Body of pancreas (tissue), 4 donors: ENCODE data around the gene UST. TPM values are rescaled to one million over a fixed set of nuclear protein-coding genes. Genes with fewer than 3 reads are reported as not detected.

Source experiments
- ATAC-seq: fragments of 150-250 bp; one replicate; pipeline ENCODE4 v1.9.1; 2016
- DNase-seq, 4 donors: peaks; one replicate each; pipeline ENCODE4 v3.0.0-alpha.2; 2019
- H3K27ac ChIP-seq, 4 donors: fragments of 200-600 bp; sonication (generic); 1 replicate in 3 of 4; 2 replicates in 1 of 4; pipeline versions ENCODE4 v1.5.1 to v1.6.1; 2016 to 2019; ENCODE audit warnings: mild to moderate bottlenecking in 1 of 4, mixed read lengths in 1 of 4, moderate library complexity in 1 of 4
- H3K27me3 ChIP-seq, 2 donors: fragments of 200-600 bp; sonication (generic); one replicate each; pipeline ENCODE4 v1.6.0; 2016; ENCODE audit warnings: mild to moderate bottlenecking in 1 of 2
- H3K36me3 ChIP-seq, 2 donors: fragments of 200-600 bp; sonication (generic); replicated peaks in 1 of 2; 2 replicates each; pipeline ENCODE4 v1.5.1; 2016; ENCODE audit warnings: low read depth in 2 of 2; ENCODE audit not compliant: insufficient read depth in 1 of 2
- H3K4me1 ChIP-seq: fragments of 200-600 bp; sonication (generic); one replicate; pipeline ENCODE4 v1.6.0; 2016
- H3K4me3 ChIP-seq, 2 donors: fragments of 200-600 bp; sonication (generic); 1 replicate in 1 of 2; 2 replicates in 1 of 2; pipeline ENCODE4 v1.5.1; 2016 to 2019
- H3K9me3 ChIP-seq, 3 donors: fragments of 200-600 bp; sonication (generic); 1 replicate in 2 of 3; 2 replicates in 1 of 3; pipeline ENCODE4 v1.5.1; 2016
- POLR2A ChIP-seq, 3 donors: fragments of 450-650 bp; IDR thresholded peaks; one replicate each; pipeline ENCODE4 v1.6.1; 2016; ENCODE audit warnings: antibody characterized with exemption in 3 of 3, mild to moderate bottlenecking in 2 of 3
- WGBS, 2 donors: methylation state at CpG; one replicate each; pipeline ENCODE4 v1.1.5; 2017; 5-methylcytosine and 5-hydroxymethylcytosine counted together
- intact Hi-C: fragments of 100-400 bp; cut with DNase I; formaldehyde crosslinking; loops from one replicate; pipeline ENCODE4 v1.15.1; 2023
- total RNA-seq, 2 donors: library from RNA; depleted of rRNA; stranded (reverse); fragments of >200 nt; gene quantifications; one replicate each; pipeline ENCODE4 v1.1.0, GENCODE V29; 2016
- TF ChIP-seq, protein P1 (sequence below), 7 experiments: fragments of 450-650 bp in 4 of 7; fragments of 200-600 bp in 3 of 7; sonication (generic) in 3 of 7; IDR thresholded peaks; one replicate each; pipeline ENCODE4 v1.5.1; 2016 to 2019; ENCODE audit warnings: antibody characterized with exemption in 7 of 7

UST gene
- total RNA-seq, 2 donors from 2014 or later = 11.4 to 28.3 TPM

GRCh38 chr6:148724428-148724827 lies 22.4 kb upstream of the UST start:
- DNase-seq (no peak), ATAC-seq (no peak)
- intact Hi-C loops = no loop called here
- H3K27me3 ChIP-seq = no peaks in the 10 kb centered on the region
- no peak overlapping the region for H3K27ac ChIP-seq
- no peak for TF ChIP-seq POLR2A (IDR thresholded peaks at IDR 0.05)
- TF ChIP-seq, protein P1, sequence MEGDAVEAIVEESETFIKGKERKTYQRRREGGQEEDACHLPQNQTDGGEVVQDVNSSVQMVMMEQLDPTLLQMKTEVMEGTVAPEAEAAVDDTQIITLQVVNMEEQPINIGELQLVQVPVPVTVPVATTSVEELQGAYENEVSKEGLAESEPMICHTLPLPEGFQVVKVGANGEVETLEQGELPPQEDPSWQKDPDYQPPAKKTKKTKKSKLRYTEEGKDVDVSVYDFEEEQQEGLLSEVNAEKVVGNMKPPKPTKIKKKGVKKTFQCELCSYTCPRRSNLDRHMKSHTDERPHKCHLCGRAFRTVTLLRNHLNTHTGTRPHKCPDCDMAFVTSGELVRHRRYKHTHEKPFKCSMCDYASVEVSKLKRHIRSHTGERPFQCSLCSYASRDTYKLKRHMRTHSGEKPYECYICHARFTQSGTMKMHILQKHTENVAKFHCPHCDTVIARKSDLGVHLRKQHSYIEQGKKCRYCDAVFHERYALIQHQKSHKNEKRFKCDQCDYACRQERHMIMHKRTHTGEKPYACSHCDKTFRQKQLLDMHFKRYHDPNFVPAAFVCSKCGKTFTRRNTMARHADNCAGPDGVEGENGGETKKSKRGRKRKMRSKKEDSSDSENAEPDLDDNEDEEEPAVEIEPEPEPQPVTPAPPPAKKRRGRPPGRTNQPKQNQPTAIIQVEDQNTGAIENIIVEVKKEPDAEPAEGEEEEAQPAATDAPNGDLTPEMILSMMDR (IDR thresholded peaks at IDR 0.05) = no peak
- no peak overlapping the region for H3K4me3 ChIP-seq
- peaks cover 0 to 7% (median 0%) of the 10 kb centered on the region in 3 donors for H3K9me3 ChIP-seq
- no peaks in the 10 kb centered on the region for H3K4me1 ChIP-seq
- H3K36me3 ChIP-seq = no peaks in the 10 kb centered on the region

DNA sequence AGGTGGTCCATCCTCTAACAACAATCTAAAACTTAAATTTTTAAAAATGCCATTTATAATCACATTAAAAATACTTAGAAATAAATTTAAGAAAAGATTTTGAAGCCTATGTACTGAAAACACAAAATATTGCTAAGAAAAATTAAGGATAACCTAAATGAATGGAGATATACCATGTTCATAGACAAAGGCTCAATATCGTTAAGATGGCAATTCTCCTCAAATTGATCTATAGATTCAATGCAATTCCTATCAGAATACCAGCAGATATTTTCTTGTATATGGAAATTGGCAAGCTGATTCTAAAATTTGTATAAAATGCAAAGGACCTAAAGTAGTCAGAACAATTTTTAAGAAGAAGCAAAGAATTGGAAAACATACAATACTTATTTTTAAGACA lies 19.7 kb upstream of the UST start:
- 100% methylated on average over 1 of the region's 1 CpG for WGBS, 2 donors
- ATAC-seq (no peak), DNase-seq (no peak)
- Histone ChIP-seq H3K36me3 (no peaks in the 10 kb centered on the region), H3K27ac (no peak overlapping the region), H3K4me3 (no peak overlapping the region), H3K9me3 (peaks cover 0 to 7% (median 0%) of the 10 kb centered on the region in 3 donors), H3K27me3 (no peaks in the 10 kb centered on the region), H3K4me1 (no peaks in the 10 kb centered on the region)
- intact Hi-C loops = no loop called here
- TF ChIP-seq POLR2A (IDR thresholded peaks at IDR 0.05) = no peak
- TF ChIP-seq, protein P1 (IDR thresholded peaks at IDR 0.05) = no peak

- TF ChIP-seq, protein P1 (IDR thresholded peaks at IDR 0.05) = no peak
- TF ChIP-seq POLR2A (IDR thresholded peaks at IDR 0.05) = no peak
- H3K36me3 ChIP-seq = no peaks in the 10 kb centered on the region
- H3K4me3 ChIP-seq = no peak overlapping the region
- no peaks in the 10 kb centered on the region for H3K27me3 ChIP-seq
- no peak overlapping the region for H3K27ac ChIP-seq
- peaks cover 12% of the 10 kb centered on the region for H3K4me1 ChIP-seq
- 82 to 91% methylated on average over 2 of the region's 2 CpGs for WGBS, 2 donors
- DNase-seq (no peak), ATAC-seq (no peak)
- no peaks in the 10 kb centered on the region for H3K9me3 ChIP-seq
- intact Hi-C loops = no loop called here
Observed at GRCh38 chr6:148735989-148736388, 10.8 kb upstream of the UST start.

GRCh38 chr6:148736774-148737412 lies 9.9 kb upstream of the UST start:
- ATAC-seq (no peak), DNase-seq (no peak)
- no peak overlapping the region for H3K4me3 ChIP-seq
- H3K27ac ChIP-seq = no peak overlapping the region
- intact Hi-C loops = no loop called here
- 85 to 86% methylated on average over 5 of the region's 5 CpGs for WGBS, 2 donors
- H3K27me3 ChIP-seq = no peaks in the 10 kb centered on the region
- peaks cover 12% of the 10 kb centered on the region for H3K4me1 ChIP-seq
- H3K36me3 ChIP-seq = no peaks in the 10 kb centered on the region
- no peak for TF ChIP-seq POLR2A (IDR thresholded peaks at IDR 0.05)
- TF ChIP-seq, protein P1 (IDR thresholded peaks at IDR 0.05) = no peak
- H3K9me3 ChIP-seq = no peaks in the 10 kb centered on the region

DNA sequence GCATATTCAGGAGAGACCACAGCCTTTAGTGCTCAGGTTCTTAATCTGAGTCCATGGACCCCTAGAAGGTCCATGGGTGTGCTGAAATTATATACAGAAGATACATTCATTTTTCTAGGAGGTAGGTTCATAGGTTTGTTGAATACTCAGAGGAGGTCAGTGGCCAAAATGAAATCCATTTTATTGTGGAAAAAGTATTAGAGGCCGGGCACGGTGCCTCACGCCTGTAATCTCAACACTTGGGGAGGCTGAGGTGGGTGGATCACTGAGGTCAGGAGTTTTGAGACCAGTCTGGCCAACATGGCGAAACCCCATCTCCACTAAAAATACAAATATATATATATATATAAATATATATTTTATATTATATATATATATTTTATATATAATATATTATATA lies 9.0 kb upstream of the UST start:
- H3K27me3 ChIP-seq = no peaks in the 10 kb centered on the region

More for the DNA sequence above, 9.0 kb upstream of the UST start:
- Histone ChIP-seq H3K4me1 (peaks cover 17% of the 10 kb centered on the region), H3K36me3 (no peaks in the 10 kb centered on the region), H3K4me3 (no peak overlapping the region), H3K27ac (no peak overlapping the region), H3K9me3 (no peaks in the 10 kb centered on the region)
- intact Hi-C loops = no loop called here
- peak; percentile 22 for ATAC-seq
- DNase-seq = peak in 1 of 4 donors; percentile 28
- TF ChIP-seq, protein P1 (IDR thresholded peaks at IDR 0.05) = no peak
- TF ChIP-seq POLR2A (IDR thresholded peaks at IDR 0.05) = no peak
- WGBS, 2 donors = 94 to 100% methylated on average over 3 to 4 of the region's 4 CpGs
